HEK293 (cell line): Measurements from ENCODE around the gene LIX1L.

Experiments
- CTCF ChIA-PET: fragments of 350-600 bp; formaldehyde crosslinking; extraction: SDS; loops from one replicate; lab custom pipeline; 2021; ENCODE audit warnings: antibody characterized with exemption; lab: Yijun Ruan, JAX
- POLR2A ChIA-PET: fragments of 300-600 bp; formaldehyde crosslinking; extraction: SDS; loops from one replicate; lab custom pipeline; 2020; ENCODE audit warnings: antibody characterized with exemption, inconsistent platforms; lab: Yijun Ruan, JAX
- H3K27ac ChIP-seq: fragments of 200-500 bp; sonication (Bioruptor generic); 2 replicates; pipeline ENCODE4 v1.5.1; 2014; ENCODE audit warnings: low read depth, low read length, control low read depth, inconsistent platforms; ENCODE audit errors: extremely low read depth
- H3K36me3 ChIP-seq, 2 experiments: fragments of 200-500 bp in 1 of 2; sonication (Bioruptor generic) in 1 of 2; 1 replicate in 1 of 2; 2 replicates in 1 of 2; pipeline ENCODE4 v1.5.1; 2014 to 2017; ENCODE audit warnings: inconsistent platforms in 2 of 2, low read length in 2 of 2; ENCODE audit not compliant: control insufficient read depth in 2 of 2, insufficient read depth in 1 of 2
- H3K4me1 ChIP-seq: fragments of 200-500 bp; sonication (Bioruptor generic); 2 replicates; pipeline ENCODE4 v1.5.1; 2014; ENCODE audit warnings: mild to moderate bottlenecking, low read length, inconsistent platforms; ENCODE audit not compliant: control insufficient read depth, insufficient read depth
- H3K4me3 ChIP-seq: 2 replicates; pipeline ENCODE4 v1.5.1; 2011; ENCODE audit warnings: low read depth, mild to moderate bottlenecking, control low read depth, low read length, moderate library complexity
- H3K9me3 ChIP-seq: fragments of 200-500 bp; sonication (Bioruptor generic); 2 replicates; pipeline ENCODE4 v1.5.1; 2014; ENCODE audit warnings: low read depth, low read length, inconsistent platforms; ENCODE audit not compliant: control insufficient read depth, insufficient read depth
- ATF2 ChIP-seq: fragments of 450-650 bp; formaldehyde crosslinking; IDR thresholded peaks from 2 replicates; pipeline ENCODE4 v1.5.1; 2016; ENCODE audit warnings: missing biosample characterization, missing genetic modification characterization, low read depth
- FEZF1 ChIP-seq: fragments of 450-650 bp; formaldehyde crosslinking; IDR thresholded peaks from 2 replicates; pipeline ENCODE4 v1.5.1; 2016; ENCODE audit warnings: missing biosample characterization, missing genetic modification characterization
- KLF9 ChIP-seq: fragments of 450-650 bp; formaldehyde crosslinking; IDR thresholded peaks from 2 replicates; pipeline ENCODE4 v1.5.1; 2016; ENCODE audit warnings: missing biosample characterization, missing genetic modification characterization, low read depth
- SP7 ChIP-seq: fragments of 450-650 bp; formaldehyde crosslinking; IDR thresholded peaks from 2 replicates; pipeline ENCODE4 v1.5.1; 2016; ENCODE audit warnings: missing biosample characterization, missing genetic modification characterization
- ZBTB21 ChIP-seq: fragments of 450-650 bp; formaldehyde crosslinking; IDR thresholded peaks from 2 replicates; pipeline ENCODE4 v1.5.1; 2017; ENCODE audit warnings: missing biosample characterization, missing genetic modification characterization
- ZFP3 ChIP-seq: fragments of 450-650 bp; formaldehyde crosslinking; IDR thresholded peaks from 2 replicates; pipeline ENCODE4 v1.5.1; 2016; ENCODE audit warnings: low read depth, missing biosample characterization, missing genetic modification characterization
- ZNF112 ChIP-seq: fragments of 450-650 bp; formaldehyde crosslinking; IDR thresholded peaks from 2 replicates; pipeline ENCODE4 v1.5.0; 2017; ENCODE audit warnings: missing biosample characterization, missing genetic modification characterization
- ZNF155 ChIP-seq: fragments of 450-650 bp; formaldehyde crosslinking; IDR thresholded peaks from 2 replicates; pipeline ENCODE4 v1.5.1; 2016; ENCODE audit warnings: missing biosample characterization, missing genetic modification characterization
- ZNF2 ChIP-seq: fragments of 450-650 bp; formaldehyde crosslinking; IDR thresholded peaks from 2 replicates; pipeline ENCODE4 v1.5.1; 2016; ENCODE audit warnings: missing biosample characterization, missing genetic modification characterization
- ZNF211 ChIP-seq: fragments of 450-650 bp; formaldehyde crosslinking; IDR thresholded peaks from 2 replicates; pipeline ENCODE4 v1.5.1; 2016; ENCODE audit warnings: low read depth, missing biosample characterization, missing genetic modification characterization
- ZNF24 ChIP-seq: fragments of 450-650 bp; formaldehyde crosslinking; IDR thresholded peaks from 2 replicates; pipeline ENCODE4 v1.5.1; 2016; ENCODE audit warnings: missing biosample characterization, missing genetic modification characterization
- ZNF324 ChIP-seq: fragments of 450-650 bp; formaldehyde crosslinking; IDR thresholded peaks from 2 replicates; pipeline ENCODE4 v1.5.1; 2016; ENCODE audit warnings: missing biosample characterization, missing genetic modification characterization
- ZNF518A ChIP-seq: fragments of 450-650 bp; formaldehyde crosslinking; conservative IDR thresholded peaks from 2 replicates; pipeline ENCODE4 v1.5.1; 2016; ENCODE audit warnings: low read depth, missing biosample characterization, missing genetic modification characterization
- ZNF548 ChIP-seq: fragments of 450-650 bp; formaldehyde crosslinking; IDR thresholded peaks from 2 replicates; pipeline ENCODE4 v1.5.1; 2016; ENCODE audit warnings: missing biosample characterization, missing genetic modification characterization
- ZNF560 ChIP-seq: fragments of 450-650 bp; formaldehyde crosslinking; IDR thresholded peaks from 2 replicates; pipeline ENCODE4 v1.5.1; 2017; ENCODE audit warnings: missing biosample characterization, missing genetic modification characterization, borderline replicate concordance
- ZNF600 ChIP-seq: fragments of 450-650 bp; formaldehyde crosslinking; IDR thresholded peaks from 2 replicates; pipeline ENCODE4 v1.5.1; 2016; ENCODE audit warnings: missing biosample characterization, missing genetic modification characterization
- ZNF645 ChIP-seq: fragments of 450-650 bp; formaldehyde crosslinking; IDR thresholded peaks from 2 replicates; pipeline ENCODE4; 2016; ENCODE audit warnings: missing biosample characterization, missing genetic modification characterization
- ZNF701 ChIP-seq: fragments of 450-650 bp; formaldehyde crosslinking; IDR thresholded peaks from 2 replicates; pipeline ENCODE4 v1.5.1; 2016; ENCODE audit warnings: missing biosample characterization, missing genetic modification characterization
- ZNF747 ChIP-seq: fragments of 450-650 bp; formaldehyde crosslinking; IDR thresholded peaks from 2 replicates; pipeline ENCODE4 v1.5.1; 2016; ENCODE audit warnings: missing biosample characterization, missing genetic modification characterization
- ZSCAN18 ChIP-seq: fragments of 450-650 bp; formaldehyde crosslinking; IDR thresholded peaks from 2 replicates; pipeline ENCODE4 v1.5.1; 2016; ENCODE audit warnings: missing biosample characterization, missing genetic modification characterization

The LIX1L gene

GRCh38 chr1:145937436-145937835 is 20.4 kb downstream of the LIX1L start:
- Histone ChIP-seq H3K4me1 (no peaks in the 10 kb centered on the region), H3K36me3 (peaks cover 0 to 22% of the 10 kb centered on the region in 2 experiments; a peak in 2 of 3 replicates), H3K27ac (no peak overlapping the region), H3K9me3 (no peaks in the 10 kb centered on the region), H3K4me3 (no peak overlapping the region)
- POLR2A ChIA-PET: interaction anchor here (0.6 to 1.0 kb wide), 2 partner anchors 21 to 51 kb away, joined by 3 read pairs; partner anchors contain the start of gene LIX1L
- CTCF ChIA-PET: interaction anchor here (0.7 to 1.5 kb wide), 2 partner anchors 10 to 14 kb away, joined by 3 to 9 read pairs; partner anchors contain the start of gene RBM8A
- TF ChIP-seq ZNF701 (no peak), ZNF548 (tag by site-specific recombination) (no peak), ZNF600 (tag by site-specific recombination) (no peak)

- CTCF ChIA-PET: interaction anchor here (0.7 to 1.5 kb wide), 2 partner anchors 9 to 50 kb away, joined by 4 to 9 read pairs; partner anchors contain the start of gene RBM8A
Measured at GRCh38 chr1:145936247-145936646, 21.6 kb downstream of the LIX1L start.

GRCh38 chr1:145935708-145936107 is 22.1 kb downstream of the LIX1L start:
- Histone ChIP-seq H3K4me3 (no peak overlapping the region), H3K9me3 (no peaks in the 10 kb centered on the region), H3K4me1 (no peaks in the 10 kb centered on the region), H3K27ac (no peak overlapping the region), H3K36me3 (peaks cover 0 to 22% of the 10 kb centered on the region in 2 experiments; a peak in 2 of 3 replicates)
- POLR2A ChIA-PET: interaction anchor here (1.9 kb wide), 1 partner anchor 8 kb away, joined by 9 read pairs; the partner anchor contains the start of gene RBM8A
- CTCF ChIA-PET: interaction anchor here (0.6 to 1.5 kb wide), 3 partner anchors 9 to 51 kb away, joined by 3 to 9 read pairs (median 4); partner anchors contain the start of gene RBM8A
- no peak for TF ChIP-seq ZNF24 (tag by site-specific recombination)
- no peak for TF ChIP-seq FEZF1 (tag by site-specific recombination)
- no peak for TF ChIP-seq ZNF155
- TF ChIP-seq KLF9 (tag by site-specific recombination): no peak
- no peak for TF ChIP-seq ZSCAN18 (tag by site-specific recombination)
- no peak for TF ChIP-seq ZNF2 (tag by site-specific recombination)
- TF ChIP-seq ZNF747 (tag by site-specific recombination): no peak
- no peak for TF ChIP-seq ZFP3 (tag by site-specific recombination)
- no peak for TF ChIP-seq ZNF112 (tag by site-specific recombination)
- no peak for TF ChIP-seq ZNF645 (tag by site-specific recombination)
- TF ChIP-seq ZNF518A (tag by site-specific recombination): no peak
- no peak for TF ChIP-seq ZNF211 (tag by site-specific recombination)
- no peak for TF ChIP-seq SP7 (tag by site-specific recombination)
- no peak for TF ChIP-seq ZNF560 (tag by site-specific recombination)
- no peak for TF ChIP-seq ZNF324 (tag by site-specific recombination)
- no peak for TF ChIP-seq ZBTB21 (tag by site-specific recombination)

More at GRCh38 chr1:145936247-145936646, 21.6 kb downstream of the LIX1L start:
- Histone ChIP-seq H3K27ac (no peak overlapping the region), H3K36me3 (peaks cover 0 to 22% of the 10 kb centered on the region in 2 experiments; a peak in 2 of 3 replicates), H3K4me3 (no peak overlapping the region), H3K4me1 (no peaks in the 10 kb centered on the region), H3K9me3 (no peaks in the 10 kb centered on the region)
- POLR2A ChIA-PET: interaction anchor here (1.0 to 1.9 kb wide), 2 partner anchors 9 to 22 kb away, joined by 3 to 9 read pairs; partner anchors contain the start of genes LIX1L and RBM8A
- TF ChIP-seq ATF2 (tag by site-specific recombination) (no peak), ZNF600 (tag by site-specific recombination) (peak; percentile 50; the same call in 1 of the 2 replicates)
